HG03439 (cell line): ENCODE data around the gene TSPEAR.
"Not testable (repeated sequence)": the region's sequence is repeated elsewhere in the genome, so short reads cannot be mapped to it uniquely, and the experiment has no call there.

ENCODE experiments used
- ATAC-seq: cut with Tn5 transposase; IDR thresholded peaks from one replicate; pipeline ENCODE4 v1.9.1; 2021; ENCODE audit warnings: mild to moderate bottlenecking, moderate library complexity; ENCODE audit not compliant: unreplicated experiment

TSPEAR gene

GRCh38 chr21:44510508-44511218 is 200.7 kb downstream of the TSPEAR start:
- ATAC-seq: no peak

GRCh38 chr21:44510109-44510507 is 201.3 kb downstream of the TSPEAR start:
- ATAC-seq: no peak

- ATAC-seq: no peak
Measured at GRCh38 chr21:44509539-44509938, 201.8 kb downstream of the TSPEAR start.

- ATAC-seq: no peak
Measured at GRCh38 chr21:44508711-44509445, 202.5 kb downstream of the TSPEAR start.

- no peak for ATAC-seq
Measured at GRCh38 chr21:44508426-44508710, 203.0 kb downstream of the TSPEAR start.

GRCh38 chr21:44507673-44508425 is 203.5 kb downstream of the TSPEAR start:
- no peak for ATAC-seq

- ATAC-seq: no peak
Measured at GRCh38 chr21:44506279-44507255, 204.8 kb downstream of the TSPEAR start.

GRCh38 chr21:44505673-44506278 is 205.6 kb downstream of the TSPEAR start:
- ATAC-seq: no peak

- ATAC-seq: no peak
Measured at GRCh38 chr21:44503901-44504399, 207.4 kb downstream of the TSPEAR start.

GRCh38 chr21:44503006-44503889 is 208.1 kb downstream of the TSPEAR start:
- ATAC-seq: not testable (repeated sequence)

GRCh38 chr21:44502171-44502958 is 209.0 kb downstream of the TSPEAR start:
- ATAC-seq: no peak

GRCh38 chr21:44500111-44500510 is 211.3 kb downstream of the TSPEAR start:
- ATAC-seq: no peak

- ATAC-seq: no peak
Measured at GRCh38 chr21:44499631-44500030, 211.7 kb downstream of the TSPEAR start.

- ATAC-seq: no peak
Measured at GRCh38 chr21:44499211-44499560, 212.2 kb downstream of the TSPEAR start.

GRCh38 chr21:44498280-44499210 is 212.8 kb downstream of the TSPEAR start:
- no peak for ATAC-seq

GRCh38 chr21:44497703-44498126 is 213.7 kb downstream of the TSPEAR start:
- ATAC-seq: no peak
